ENCODE results near the gene HOXB7. TPM values are rescaled to one million over a fixed set of nuclear protein-coding genes. Genes with fewer than 3 reads are reported as not detected.

Gene HOXB7
- total and polyA plus RNA-seq, 10 of the 15 experiments (the other 5 are each of a cell fraction or from before 2014, with no cell fraction given): 2.8 to 7.4 (median 4.2) TPM

DNA sequence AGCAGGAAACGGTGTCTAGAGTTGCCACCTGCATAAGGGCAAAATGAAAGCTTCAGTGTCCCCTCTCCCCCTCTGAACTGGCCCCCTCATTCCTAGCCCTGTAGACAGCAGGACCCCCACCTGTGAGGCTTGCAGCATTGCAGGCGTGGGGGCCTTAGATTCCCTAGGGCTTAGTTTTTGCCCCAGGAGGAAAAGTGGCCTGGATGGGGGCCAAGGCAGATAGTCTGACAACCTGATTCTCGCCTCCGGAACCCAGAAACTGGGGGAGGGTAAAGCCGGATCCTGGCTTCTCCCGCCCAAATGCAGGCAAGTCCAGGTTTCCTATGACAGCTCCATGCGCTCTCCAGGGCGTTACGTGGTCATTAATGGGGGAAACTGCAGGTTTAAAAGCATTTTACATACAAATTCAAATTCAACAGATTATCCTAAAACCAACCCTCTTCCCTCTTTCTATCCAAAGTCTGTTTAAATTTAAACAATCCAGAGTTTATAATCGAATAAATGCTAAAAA, 5.4 kb downstream of the HOXB7 start:
- BruUV-seq (replicated peaks): no TSS peak
- Histone ChIP-seq H3K9ac (ENCODE audit: control insufficient read depth, insufficient read depth, low read length) (no peak overlapping the region), H3K36me3 (ENCODE audit: control insufficient read depth in 2 of 2, insufficient read depth in 2 of 2, low read length in 1 of 2) (no peaks in the 10 kb centered on the region), H3K4me3 (no peak overlapping the region), H3K9me3 (replicated peaks; ENCODE audit: control insufficient read depth, insufficient read depth, low read length) (no peaks in the 10 kb centered on the region), H3K27ac (ENCODE audit: control insufficient read depth, insufficient read depth) (no peak overlapping the region), H4K20me1 (ENCODE audit: control insufficient read depth, insufficient read depth) (no peaks in the 10 kb centered on the region), H3K4me2 (ENCODE audit: control insufficient read depth, insufficient read depth) (no peak overlapping the region), H2AFZ (ENCODE audit: control insufficient read depth, low read depth, low read length) (no peak overlapping the region), H3K79me2 (ENCODE audit: control insufficient read depth, insufficient read depth, low read length) (no peaks in the 10 kb centered on the region), H3K27me3 (replicated peaks in 1 of 2; ENCODE audit: control insufficient read depth in 2 of 2, insufficient read depth in 2 of 2, low read length in 1 of 2) (peaks cover 9% of the 10 kb centered on the region in 2 experiments), H3K4me1 (ENCODE audit: control insufficient read depth, insufficient read depth, low read length) (peaks cover 5% of the 10 kb centered on the region)
- ChIA-PET CTCF (interaction anchor here (2.3 kb wide), 1 partner anchor 346 kb away, joined by 6 read pairs; no protein-coding TSS in a partner anchor), RAD21 (ENCODE audit: unreplicated experiment) (no interaction called here), SMC1A (ENCODE audit: uncharacterized antibody, unreplicated experiment) (interaction anchor here (0.6 to 1.3 kb wide), 2 partner anchors 12 to 1688 kb away, joined by 3 to 4 read pairs; no protein-coding TSS in a partner anchor), POLR2A (no interaction called here)
- in situ Hi-C loops (cut with MboI): no loop called here
- TF ChIP-seq E4F1 (IDR thresholded peaks at IDR 0.05; ENCODE audit: borderline replicate concordance, partially characterized antibody) (no peak), CHD1 (IDR thresholded peaks at IDR 0.05; ENCODE audit: low read depth, low read length) (no peak), SP1 (IDR thresholded peaks at IDR 0.05; ENCODE audit: low read depth, low read length) (no peak), SREBF2 (IDR thresholded peaks at IDR 0.05; ENCODE audit: low read length) (no peak), RAD51 (IDR thresholded peaks at IDR 0.05) (no peak), STAT3 (IDR thresholded peaks at IDR 0.05; ENCODE audit: low read depth, low read length) (no peak), RUNX3 (IDR thresholded peaks at IDR 0.05; ENCODE audit: low read length) (no peak), DPF2 (IDR thresholded peaks at IDR 0.05) (no peak), GABPA (IDR thresholded peaks at IDR 0.05; ENCODE audit: low read depth) (no peak), IKZF2 (IDR thresholded peaks at IDR 0.05) (no peak), ZNF274 (IDR thresholded peaks at IDR 0.05; ENCODE audit: insufficient read depth, insufficient read length) (no peak)
- TF ChIP-seq, protein P1, sequence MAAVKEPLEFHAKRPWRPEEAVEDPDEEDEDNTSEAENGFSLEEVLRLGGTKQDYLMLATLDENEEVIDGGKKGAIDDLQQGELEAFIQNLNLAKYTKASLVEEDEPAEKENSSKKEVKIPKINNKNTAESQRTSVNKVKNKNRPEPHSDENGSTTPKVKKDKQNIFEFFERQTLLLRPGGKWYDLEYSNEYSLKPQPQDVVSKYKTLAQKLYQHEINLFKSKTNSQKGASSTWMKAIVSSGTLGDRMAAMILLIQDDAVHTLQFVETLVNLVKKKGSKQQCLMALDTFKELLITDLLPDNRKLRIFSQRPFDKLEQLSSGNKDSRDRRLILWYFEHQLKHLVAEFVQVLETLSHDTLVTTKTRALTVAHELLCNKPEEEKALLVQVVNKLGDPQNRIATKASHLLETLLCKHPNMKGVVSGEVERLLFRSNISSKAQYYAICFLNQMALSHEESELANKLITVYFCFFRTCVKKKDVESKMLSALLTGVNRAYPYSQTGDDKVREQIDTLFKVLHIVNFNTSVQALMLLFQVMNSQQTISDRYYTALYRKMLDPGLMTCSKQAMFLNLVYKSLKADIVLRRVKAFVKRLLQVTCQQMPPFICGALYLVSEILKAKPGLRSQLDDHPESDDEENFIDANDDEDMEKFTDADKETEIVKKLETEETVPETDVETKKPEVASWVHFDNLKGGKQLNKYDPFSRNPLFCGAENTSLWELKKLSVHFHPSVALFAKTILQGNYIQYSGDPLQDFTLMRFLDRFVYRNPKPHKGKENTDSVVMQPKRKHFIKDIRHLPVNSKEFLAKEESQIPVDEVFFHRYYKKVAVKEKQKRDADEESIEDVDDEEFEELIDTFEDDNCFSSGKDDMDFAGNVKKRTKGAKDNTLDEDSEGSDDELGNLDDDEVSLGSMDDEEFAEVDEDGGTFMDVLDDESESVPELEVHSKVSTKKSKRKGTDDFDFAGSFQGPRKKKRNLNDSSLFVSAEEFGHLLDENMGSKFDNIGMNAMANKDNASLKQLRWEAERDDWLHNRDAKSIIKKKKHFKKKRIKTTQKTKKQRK (IDR thresholded peaks at IDR 0.05; ENCODE audit: low read depth, low read length): no peak
- FAIRE-seq (no peak), ATAC-seq (no peak), DNase-seq (ENCODE audit: low read depth, low spot score) (no peak)
- intact Hi-C loops (cut with micrococcal nuclease; ENCODE audit: unreplicated experiment): no loop called here
- 87% methylated on average over 10 of the region's 10 CpGs for WGBS (ENCODE audit: insufficient coverage, insufficient replicate concordance, low lambda C conversion rate, missing lambda C conversion rate)

Measured in GM12878 (cell line).